ENCODE results near the gene TRPM3. TPM values are rescaled to one million over a fixed set of nuclear protein-coding genes. Genes with fewer than 3 reads are reported as not detected.
"Not testable (repeated sequence)": the region's sequence is repeated elsewhere in the genome, so short reads cannot be mapped to it uniquely, and the experiment has no call there.

TRPM3 gene
- total and polyA plus RNA-seq, 2 donors = 0.14 to 4.6 TPM

GRCh38 chr9:70673844-70674243 is 447.6 kb downstream of the TRPM3 start:
- no peak for DNase-seq (ENCODE audit: low read depth in 6 of 9, low spot score in 9 of 9)
- Histone ChIP-seq H3K36me3 (ENCODE audit: control insufficient read depth in 2 of 2, insufficient read depth in 2 of 2, low read length in 1 of 2) (no peaks in the 10 kb centered on the region), H3K9me3 (ENCODE audit: control insufficient read depth in 2 of 2, insufficient read depth in 1 of 2, low read length in 1 of 2) (no peaks in the 10 kb centered on the region), H3K27ac (ENCODE audit: low read depth in 1 of 2, low read length in 1 of 2) (no peak overlapping the region), H3K4me3 (ENCODE audit: low read length in 2 of 2) (no peak overlapping the region), H3K4me1 (ENCODE audit: control insufficient read depth in 2 of 2, insufficient read depth in 2 of 2, low read length in 2 of 2) (no peaks in the 10 kb centered on the region), H3K27me3 (ENCODE audit: control insufficient read depth in 2 of 2, insufficient read depth in 1 of 2, low read length in 1 of 2) (no peaks in the 10 kb centered on the region)
- WGBS = 92% methylated on average over 1 of the region's 1 CpG

GRCh38 chr9:70672161-70672649 is 449.2 kb downstream of the TRPM3 start:
- no peaks in the 10 kb centered on the region for H3K9me3 ChIP-seq (ENCODE audit: control insufficient read depth in 2 of 2, insufficient read depth in 1 of 2, low read length in 1 of 2)
- 91% methylated on average over 1 of the region's 1 CpG for WGBS

GRCh38 chr9:70668751-70669150 is 452.7 kb downstream of the TRPM3 start:
- no peak overlapping the region for H3K27ac ChIP-seq (ENCODE audit: low read depth in 1 of 2, low read length in 1 of 2)
- H3K27me3 ChIP-seq (ENCODE audit: control insufficient read depth in 2 of 2, insufficient read depth in 1 of 2, low read length in 1 of 2) = no peaks in the 10 kb centered on the region
- no peak overlapping the region for H3K4me3 ChIP-seq (ENCODE audit: low read length in 2 of 2)
- DNase-seq (ENCODE audit: low read depth in 6 of 9, low spot score in 9 of 9) = no peak
- H3K4me1 ChIP-seq (ENCODE audit: control insufficient read depth in 2 of 2, insufficient read depth in 2 of 2, low read length in 2 of 2) = no peaks in the 10 kb centered on the region
- no peaks in the 10 kb centered on the region for H3K36me3 ChIP-seq (ENCODE audit: control insufficient read depth in 2 of 2, insufficient read depth in 2 of 2, low read length in 1 of 2)
- WGBS = 89% methylated on average over 3 of the region's 3 CpGs
- no peaks in the 10 kb centered on the region for H3K9me3 ChIP-seq (ENCODE audit: control insufficient read depth in 2 of 2, insufficient read depth in 1 of 2, low read length in 1 of 2)

More at GRCh38 chr9:70672161-70672649, 449.2 kb downstream of the TRPM3 start:
- H3K27me3 ChIP-seq (ENCODE audit: control insufficient read depth in 2 of 2, insufficient read depth in 1 of 2, low read length in 1 of 2) = no peaks in the 10 kb centered on the region
- H3K4me3 ChIP-seq (ENCODE audit: low read length in 2 of 2) = no peak overlapping the region
- no peak overlapping the region for H3K27ac ChIP-seq (ENCODE audit: low read depth in 1 of 2, low read length in 1 of 2)
- DNase-seq (ENCODE audit: low read depth in 6 of 9, low spot score in 9 of 9) = no peak
- no peaks in the 10 kb centered on the region for H3K36me3 ChIP-seq (ENCODE audit: control insufficient read depth in 2 of 2, insufficient read depth in 2 of 2, low read length in 1 of 2)
- H3K4me1 ChIP-seq (ENCODE audit: control insufficient read depth in 2 of 2, insufficient read depth in 2 of 2, low read length in 2 of 2) = no peaks in the 10 kb centered on the region

- H3K27me3 ChIP-seq (ENCODE audit: control insufficient read depth in 2 of 2, insufficient read depth in 1 of 2, low read length in 1 of 2) = no peaks in the 10 kb centered on the region
- H3K27ac ChIP-seq (ENCODE audit: low read depth in 1 of 2, low read length in 1 of 2) = no peak overlapping the region
- H3K4me1 ChIP-seq (ENCODE audit: control insufficient read depth in 2 of 2, insufficient read depth in 2 of 2, low read length in 2 of 2) = no peaks in the 10 kb centered on the region
- DNase-seq (ENCODE audit: low read depth in 6 of 9, low spot score in 9 of 9) = no peak
- H3K9me3 ChIP-seq (ENCODE audit: control insufficient read depth in 2 of 2, insufficient read depth in 1 of 2, low read length in 1 of 2) = no peaks in the 10 kb centered on the region
- no peaks in the 10 kb centered on the region for H3K36me3 ChIP-seq (ENCODE audit: control insufficient read depth in 2 of 2, insufficient read depth in 2 of 2, low read length in 1 of 2)
- no peak overlapping the region for H3K4me3 ChIP-seq (ENCODE audit: low read length in 2 of 2)
These were observed 462.7 kb downstream of the TRPM3 start for GRCh38 chr9:70658765-70659164.

GRCh38 chr9:70656281-70656680 is 465.1 kb downstream of the TRPM3 start:
- Histone ChIP-seq H3K9me3 (ENCODE audit: control insufficient read depth in 2 of 2, insufficient read depth in 1 of 2, low read length in 1 of 2) (no peaks in the 10 kb centered on the region), H3K4me3 (ENCODE audit: low read length in 2 of 2) (no peak overlapping the region), H3K27ac (ENCODE audit: low read depth in 1 of 2, low read length in 1 of 2) (no peak overlapping the region), H3K27me3 (ENCODE audit: control insufficient read depth in 2 of 2, insufficient read depth in 1 of 2, low read length in 1 of 2) (no peaks in the 10 kb centered on the region), H3K36me3 (ENCODE audit: control insufficient read depth in 2 of 2, insufficient read depth in 2 of 2, low read length in 1 of 2) (no peaks in the 10 kb centered on the region), H3K4me1 (ENCODE audit: control insufficient read depth in 2 of 2, insufficient read depth in 2 of 2, low read length in 2 of 2) (no peaks in the 10 kb centered on the region)
- DNase-seq (ENCODE audit: low read depth in 6 of 9, low spot score in 9 of 9) = no peak
- 98% methylated on average over 1 of the region's 1 CpG for WGBS

- no peak for DNase-seq (ENCODE audit: low read depth in 6 of 9, low spot score in 9 of 9)
- H3K4me3 ChIP-seq (ENCODE audit: low read length in 2 of 2) = no peak overlapping the region
- H3K27ac ChIP-seq (ENCODE audit: low read depth in 1 of 2, low read length in 1 of 2) = no peak overlapping the region
- no peaks in the 10 kb centered on the region for H3K9me3 ChIP-seq (ENCODE audit: control insufficient read depth in 2 of 2, insufficient read depth in 1 of 2, low read length in 1 of 2)
- no peaks in the 10 kb centered on the region for H3K4me1 ChIP-seq (ENCODE audit: control insufficient read depth in 2 of 2, insufficient read depth in 2 of 2, low read length in 2 of 2)
- H3K27me3 ChIP-seq (ENCODE audit: control insufficient read depth in 2 of 2, insufficient read depth in 1 of 2, low read length in 1 of 2) = no peaks in the 10 kb centered on the region
- H3K36me3 ChIP-seq (ENCODE audit: control insufficient read depth in 2 of 2, insufficient read depth in 2 of 2, low read length in 1 of 2) = no peaks in the 10 kb centered on the region
- WGBS = 88% methylated on average over 1 of the region's 1 CpG
These were observed 467.3 kb downstream of the TRPM3 start for GRCh38 chr9:70654144-70654543.

- H3K27ac ChIP-seq (ENCODE audit: low read depth in 1 of 2, low read length in 1 of 2); H3K27me3 ChIP-seq (ENCODE audit: control insufficient read depth in 2 of 2, insufficient read depth in 1 of 2, low read length in 1 of 2); DNase-seq (ENCODE audit: low read depth in 6 of 9, low spot score in 9 of 9); H3K4me1 ChIP-seq (ENCODE audit: control insufficient read depth in 2 of 2, insufficient read depth in 2 of 2, low read length in 2 of 2); H3K36me3 ChIP-seq (ENCODE audit: control insufficient read depth in 2 of 2, insufficient read depth in 2 of 2, low read length in 1 of 2); H3K4me3 ChIP-seq (ENCODE audit: low read length in 2 of 2); H3K9me3 ChIP-seq (ENCODE audit: control insufficient read depth in 2 of 2, insufficient read depth in 1 of 2, low read length in 1 of 2): not testable (repeated sequence)
These were observed 476.8 kb downstream of the TRPM3 start for GRCh38 chr9:70644627-70645026.

GRCh38 chr9:70642341-70642740 is 479.1 kb downstream of the TRPM3 start:
- Histone ChIP-seq H3K36me3 (ENCODE audit: control insufficient read depth in 2 of 2, insufficient read depth in 2 of 2, low read length in 1 of 2) (no peaks in the 10 kb centered on the region), H3K4me1 (ENCODE audit: control insufficient read depth in 2 of 2, insufficient read depth in 2 of 2, low read length in 2 of 2) (no peaks in the 10 kb centered on the region)
- WGBS = 93% methylated on average over 8 of the region's 8 CpGs

GRCh38 chr9:70641631-70642030 is 479.8 kb downstream of the TRPM3 start:
- H3K9me3 ChIP-seq (ENCODE audit: control insufficient read depth in 2 of 2, insufficient read depth in 1 of 2, low read length in 1 of 2) = no peaks in the 10 kb centered on the region
- WGBS = 70% methylated on average over 1 of the region's 1 CpG
- H3K4me3 ChIP-seq (ENCODE audit: low read length in 2 of 2) = no peak overlapping the region
- H3K27ac ChIP-seq (ENCODE audit: low read depth in 1 of 2, low read length in 1 of 2) = no peak overlapping the region
- DNase-seq (ENCODE audit: low read depth in 6 of 9, low spot score in 9 of 9) = no peak
- H3K27me3 ChIP-seq (ENCODE audit: control insufficient read depth in 2 of 2, insufficient read depth in 1 of 2, low read length in 1 of 2) = no peaks in the 10 kb centered on the region
- no peaks in the 10 kb centered on the region for H3K36me3 ChIP-seq (ENCODE audit: control insufficient read depth in 2 of 2, insufficient read depth in 2 of 2, low read length in 1 of 2)
- H3K4me1 ChIP-seq (ENCODE audit: control insufficient read depth in 2 of 2, insufficient read depth in 2 of 2, low read length in 2 of 2) = no peaks in the 10 kb centered on the region

More at GRCh38 chr9:70642341-70642740, 479.1 kb downstream of the TRPM3 start:
- Histone ChIP-seq H3K27ac (ENCODE audit: low read depth in 1 of 2, low read length in 1 of 2) (no peak overlapping the region), H3K27me3 (ENCODE audit: control insufficient read depth in 2 of 2, insufficient read depth in 1 of 2, low read length in 1 of 2) (no peaks in the 10 kb centered on the region), H3K4me3 (ENCODE audit: low read length in 2 of 2) (no peak overlapping the region), H3K9me3 (ENCODE audit: control insufficient read depth in 2 of 2, insufficient read depth in 1 of 2, low read length in 1 of 2) (no peaks in the 10 kb centered on the region)
- DNase-seq (ENCODE audit: low read depth in 6 of 9, low spot score in 9 of 9) = no peak

GRCh38 chr9:70641031-70641430 is 480.4 kb downstream of the TRPM3 start:
- Histone ChIP-seq H3K36me3 (ENCODE audit: control insufficient read depth in 2 of 2, insufficient read depth in 2 of 2, low read length in 1 of 2) (no peaks in the 10 kb centered on the region), H3K4me1 (ENCODE audit: control insufficient read depth in 2 of 2, insufficient read depth in 2 of 2, low read length in 2 of 2) (no peaks in the 10 kb centered on the region), H3K27me3 (ENCODE audit: control insufficient read depth in 2 of 2, insufficient read depth in 1 of 2, low read length in 1 of 2) (no peaks in the 10 kb centered on the region), H3K27ac (ENCODE audit: low read depth in 1 of 2, low read length in 1 of 2) (no peak overlapping the region), H3K9me3 (ENCODE audit: control insufficient read depth in 2 of 2, insufficient read depth in 1 of 2, low read length in 1 of 2) (no peaks in the 10 kb centered on the region), H3K4me3 (ENCODE audit: low read length in 2 of 2) (no peak overlapping the region)
- WGBS = 92% methylated on average over 4 of the region's 4 CpGs
- no peak for DNase-seq (ENCODE audit: low read depth in 6 of 9, low spot score in 9 of 9)
